C4-2B (cell line): ENCODE measurements around the gene FAHD1.

Source experiments
- H3K27ac ChIP-seq: fragments of 450-650 bp; 2 replicates; pipeline ENCODE4 v1.5.1; 2017
- CTCF ChIP-seq: fragments of 450-650 bp; conservative IDR thresholded peaks from 2 replicates; pipeline ENCODE4 v1.5.1; 2017; ENCODE audit warnings: mild to moderate bottlenecking
- ZFX ChIP-seq: fragments of 450-650 bp; IDR thresholded peaks from 2 replicates; pipeline ENCODE4 v1.6.1; 2017

The FAHD1 gene

GRCh38 chr16:1781254-1781653 is 45.8 kb upstream of the FAHD1 start:
- TF ChIP-seq CTCF (no peak), ZFX (no peak)

GRCh38 chr16:1781758-1782407 is 45.1 kb upstream of the FAHD1 start:
- TF ChIP-seq CTCF (no peak; the same call in 1 of the 2 replicates), ZFX (peak; percentile 35; the same call in 1 of the 2 replicates)
- H3K27ac ChIP-seq = peak overlapping the region; percentile 81

More at GRCh38 chr16:1781254-1781653, 45.8 kb upstream of the FAHD1 start:
- peak overlapping the region; percentile 81 for H3K27ac ChIP-seq

- H3K27ac ChIP-seq = peak within 1 kb of the TSS; percentile 81
- TF ChIP-seq ZFX (peak; percentile 55; the same call in 1 of the 2 replicates), CTCF (no peak)
Measured at GRCh38 chr16:1782408-1783264, 44.4 kb upstream of the FAHD1 start, which contains the start of the genes NUBP2 and SPSB3. Gene NUBP2, plus strand, starts transcription at chr16:1782960. Its CDS starts 61 bp downstream, at chr16:1783021. Gene SPSB3, minus strand, starts transcription at chr16:1782571. Its CDS starts 1,088 bp downstream, at chr16:1781483.

- TF ChIP-seq CTCF (no peak), ZFX (no peak)
- no peak overlapping the region for H3K27ac ChIP-seq
Measured at GRCh38 chr16:1784977-1785845, 41.8 kb upstream of the FAHD1 start.

- no peak for TF ChIP-seq CTCF
- no peak overlapping the region for H3K27ac ChIP-seq
Measured at GRCh38 chr16:1785846-1786170, 41.2 kb upstream of the FAHD1 start.

- H3K27ac ChIP-seq = no peak overlapping the region
- no peak for TF ChIP-seq ZFX
- TF ChIP-seq CTCF = no peak
Measured at GRCh38 chr16:1786242-1787055, 40.6 kb upstream of the FAHD1 start.
